Prostate gland (tissue), 2 donors: ENCODE results near the gene HSPG2. TPM values are rescaled to one million over a fixed set of nuclear protein-coding genes. Genes with fewer than 3 reads are reported as not detected.

Source experiments
- DNase-seq: peaks from one replicate; pipeline ENCODE4 v3.0.0-alpha.2; 2019; ENCODE audit warnings: low spot score
- H3K27ac ChIP-seq, 2 donors: fragments of 200-600 bp; sonication (generic); 2 replicates each; pipeline ENCODE4 v1.5.1; 2017 to 2019
- H3K27me3 ChIP-seq: fragments of 200-600 bp; sonication (generic); replicated peaks from 2 replicates; pipeline ENCODE4 v1.5.1; 2019; ENCODE audit not compliant: insufficient read depth
- H3K36me3 ChIP-seq, 2 donors: fragments of 200-600 bp; sonication (generic); 1 replicate in 1 of 2; 2 replicates in 1 of 2; pipeline versions ENCODE4 v1.5.1 to v1.8.1; 2017 to 2019
- H3K4me1 ChIP-seq: fragments of 200-600 bp; sonication (generic); replicated peaks from 2 replicates; pipeline ENCODE4 v1.5.1; 2019
- H3K4me3 ChIP-seq, 2 donors: fragments of 200-600 bp; sonication (generic); 2 replicates each; pipeline ENCODE4 v1.5.1; 2017 to 2019
- H3K9me3 ChIP-seq: fragments of 200-600 bp; sonication (generic); 2 replicates; pipeline ENCODE4 v1.5.1; 2017
- CTCF ChIP-seq, 4 experiments: fragments of 200-600 bp in 2 of 4; fragments of 450-650 bp in 2 of 4; sonication (generic) in 2 of 4; IDR thresholded peaks; 1 replicate in 3 of 4; 2 replicates in 1 of 4; pipeline ENCODE4 v1.5.1; 2016 to 2019; ENCODE audit warnings: antibody characterized with exemption in 4 of 4, mild to moderate bottlenecking in 2 of 4, moderate library complexity in 2 of 4
- POLR2A ChIP-seq: fragments of 450-650 bp; IDR thresholded peaks from one replicate; pipeline ENCODE4 v1.6.1; 2016; ENCODE audit warnings: antibody characterized with exemption, mild to moderate bottlenecking
- POLR2AphosphoS5 ChIP-seq: sonication (generic); formaldehyde crosslinking; IDR thresholded peaks from one replicate; pipeline ENCODE4 v1.6.1; 2017; ENCODE audit warnings: antibody characterized with exemption
- WGBS: methylation state at CpG from one replicate; pipeline ENCODE4 v1.1.5; 2018; 5-methylcytosine and 5-hydroxymethylcytosine counted together
- intact Hi-C: fragments of 100-400 bp; cut with DNase I; formaldehyde crosslinking; loops from one replicate; pipeline ENCODE4 v1.14.2; 2022
- total RNA-seq, 2 donors: library from RNA; depleted of rRNA; stranded (reverse); fragments of >200 nt; gene quantifications; one replicate each; pipeline ENCODE4 v1.1.0, GENCODE V29; 2016

Gene HSPG2
- total RNA-seq, 2 donors from 2014 or later: 135 to 257 TPM

- DNase-seq: no peak
- H3K9me3 ChIP-seq: no peaks in the 10 kb centered on the region
- no peaks in the 10 kb centered on the region for H3K27me3 ChIP-seq
- intact Hi-C loops: no loop called here
- no peak overlapping the region for H3K4me3 ChIP-seq
- H3K27ac ChIP-seq: no peak overlapping the region
- 73% methylated on average over 15 of the region's 15 CpGs for WGBS
- peaks cover 4% of the 10 kb centered on the region in 2 donors for H3K36me3 ChIP-seq
- TF ChIP-seq POLR2A: no peak
- no peak for TF ChIP-seq POLR2AphosphoS5
- TF ChIP-seq CTCF (IDR thresholded peaks at IDR 0.05): no peak
- no peaks in the 10 kb centered on the region for H3K4me1 ChIP-seq
These were observed 50.5 kb downstream of the HSPG2 start for GRCh38 chr1:21886486-21887215.

DNA sequence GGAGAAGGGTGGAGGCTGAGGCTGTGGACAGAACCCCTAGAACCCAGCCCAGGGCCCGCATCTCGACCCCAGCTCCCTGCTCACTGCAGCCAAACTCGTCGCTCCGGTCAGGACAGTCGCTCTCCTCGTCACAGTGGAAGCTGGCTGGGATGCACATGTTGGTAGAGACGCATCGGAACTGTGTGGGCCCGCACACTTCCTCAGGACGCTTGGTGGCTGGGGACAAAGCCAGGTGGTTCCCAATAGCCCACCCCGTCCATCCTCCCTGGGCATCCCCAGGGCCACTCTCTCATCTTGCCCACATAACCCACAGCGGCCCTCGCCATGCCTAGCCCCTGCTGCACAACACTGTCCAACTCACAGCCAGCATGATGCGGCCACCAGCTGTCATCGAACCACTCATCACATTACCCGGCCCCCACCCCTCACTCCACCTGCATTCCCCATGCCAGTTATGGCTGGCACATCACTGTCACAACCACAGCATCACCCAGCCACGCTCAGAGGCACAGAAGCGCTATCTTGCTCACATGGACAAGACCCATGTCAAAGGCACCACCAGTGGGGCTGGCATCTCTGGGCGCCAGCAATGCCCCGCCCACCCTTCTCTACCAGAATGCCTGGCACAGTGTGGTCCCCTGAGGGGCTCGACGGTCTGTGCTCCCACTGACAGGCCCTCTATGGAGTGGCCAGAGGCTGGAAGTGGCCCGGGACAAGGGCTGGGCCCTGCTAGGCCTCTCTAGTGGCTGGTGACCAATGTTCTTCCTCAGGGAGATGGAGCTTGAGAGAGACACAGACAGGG lies 51.7 kb downstream of the HSPG2 start:
- Histone ChIP-seq H3K36me3 (peaks cover 4% of the 10 kb centered on the region in 2 donors), H3K27ac (no peak overlapping the region), H3K27me3 (no peaks in the 10 kb centered on the region), H3K4me1 (no peaks in the 10 kb centered on the region), H3K4me3 (no peak overlapping the region), H3K9me3 (no peaks in the 10 kb centered on the region)
- no peak for TF ChIP-seq CTCF (IDR thresholded peaks at IDR 0.05)
- TF ChIP-seq POLR2A: no peak
- no peak for TF ChIP-seq POLR2AphosphoS5
- WGBS: 82% methylated on average over 24 of the region's 24 CpGs
- intact Hi-C loops: no loop called here
- no peak for DNase-seq

DNA sequence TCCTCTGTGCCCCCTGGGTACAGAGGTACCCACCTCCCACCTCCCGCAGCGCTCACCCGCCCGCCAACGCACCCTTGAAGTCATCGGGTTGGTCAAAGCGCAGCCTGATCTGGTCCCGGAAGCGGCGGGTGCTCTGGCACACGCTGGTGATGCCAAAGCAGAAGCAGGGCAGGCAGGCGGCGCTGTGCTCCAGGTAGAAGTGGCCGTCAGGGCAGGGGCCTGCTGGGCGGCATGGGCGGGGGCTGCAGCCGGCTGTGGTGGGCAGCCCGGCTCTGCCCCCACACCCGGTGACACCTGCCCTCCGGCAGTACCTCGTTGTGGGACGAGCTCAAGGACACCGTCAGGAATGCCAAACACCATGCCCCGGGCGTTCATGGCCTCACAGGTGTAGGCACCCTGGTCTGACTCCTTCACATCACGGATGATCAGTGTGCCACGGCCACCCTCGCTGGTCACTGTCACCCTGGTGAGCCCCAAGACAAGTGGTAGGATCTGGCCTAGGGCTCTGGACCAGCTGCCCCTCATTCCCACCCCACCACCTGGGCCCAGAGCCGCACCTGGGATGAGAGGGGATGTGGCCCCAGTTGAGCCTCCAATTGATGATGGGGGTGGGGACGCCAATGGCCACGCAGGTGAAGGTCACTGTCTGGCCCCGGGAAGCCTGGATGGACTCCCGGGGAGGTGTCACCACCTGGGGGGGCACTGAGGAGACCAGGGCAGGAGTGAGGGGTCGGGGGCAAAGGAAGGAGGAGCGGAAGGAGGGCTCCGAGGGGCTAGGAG lies 52.5 kb downstream of the HSPG2 start:
- H3K4me3 ChIP-seq: no peak overlapping the region
- 87% methylated on average over 32 of the region's 36 CpGs for WGBS
- peaks cover 9 to 12% of the 10 kb centered on the region in 2 donors for H3K36me3 ChIP-seq
- DNase-seq: no peak
- TF ChIP-seq POLR2A (no peak), POLR2AphosphoS5 (no peak), CTCF (IDR thresholded peaks at IDR 0.05) (no peak)
- H3K27me3 ChIP-seq: no peaks in the 10 kb centered on the region
- H3K27ac ChIP-seq: no peak overlapping the region
- H3K4me1 ChIP-seq: no peaks in the 10 kb centered on the region
- intact Hi-C loops: no loop called here
- no peaks in the 10 kb centered on the region for H3K9me3 ChIP-seq

GRCh38 chr1:21882721-21883415 lies 54.2 kb downstream of the HSPG2 start:
- Histone ChIP-seq H3K9me3 (no peaks in the 10 kb centered on the region), H3K27me3 (no peaks in the 10 kb centered on the region), H3K4me3 (no peak overlapping the region), H3K4me1 (no peaks in the 10 kb centered on the region), H3K36me3 (peaks cover 9 to 13% of the 10 kb centered on the region in 2 donors), H3K27ac (no peak overlapping the region)
- 86% methylated on average over 11 of the region's 11 CpGs for WGBS
- TF ChIP-seq POLR2AphosphoS5 (no peak), CTCF (IDR thresholded peaks at IDR 0.05) (no peak), POLR2A (no peak)
- DNase-seq: no peak
- intact Hi-C loops: no loop called here
